ENCODE measurements around the gene RSPRY1.
"Not testable (repeated sequence)": the region's sequence is repeated elsewhere in the genome, so short reads cannot be mapped to it uniquely, and the experiment has no call there.

The RSPRY1 gene

GRCh38 chr16:57270221-57271062 lies 84.3 kb downstream of the RSPRY1 start:
- H3K27ac ChIP-seq: no peak overlapping the region
- no peak for TF ChIP-seq ZFX (IDR thresholded peaks at IDR 0.05; ENCODE audit: borderline replicate concordance)
- no peak for TF ChIP-seq CTCF (IDR thresholded peaks at IDR 0.05)

- H3K27ac ChIP-seq: no peak overlapping the region
- TF ChIP-seq CTCF (IDR thresholded peaks at IDR 0.05) (no peak), ZFX (IDR thresholded peaks at IDR 0.05; ENCODE audit: borderline replicate concordance) (no peak)
Measured at GRCh38 chr16:57271063-57271345, 84.9 kb downstream of the RSPRY1 start.

- no peak overlapping the region for H3K27ac ChIP-seq
- TF ChIP-seq ZFX (IDR thresholded peaks at IDR 0.05; ENCODE audit: borderline replicate concordance) (no peak), CTCF (IDR thresholded peaks at IDR 0.05) (no peak)
Measured at GRCh38 chr16:57271867-57272495, 85.9 kb downstream of the RSPRY1 start.

- TF ChIP-seq ZFX (IDR thresholded peaks at IDR 0.05; ENCODE audit: borderline replicate concordance) (no peak), CTCF (IDR thresholded peaks at IDR 0.05) (no peak)
- no peak overlapping the region for H3K27ac ChIP-seq
Measured at GRCh38 chr16:57273359-57273758, 87.2 kb downstream of the RSPRY1 start.

DNA sequence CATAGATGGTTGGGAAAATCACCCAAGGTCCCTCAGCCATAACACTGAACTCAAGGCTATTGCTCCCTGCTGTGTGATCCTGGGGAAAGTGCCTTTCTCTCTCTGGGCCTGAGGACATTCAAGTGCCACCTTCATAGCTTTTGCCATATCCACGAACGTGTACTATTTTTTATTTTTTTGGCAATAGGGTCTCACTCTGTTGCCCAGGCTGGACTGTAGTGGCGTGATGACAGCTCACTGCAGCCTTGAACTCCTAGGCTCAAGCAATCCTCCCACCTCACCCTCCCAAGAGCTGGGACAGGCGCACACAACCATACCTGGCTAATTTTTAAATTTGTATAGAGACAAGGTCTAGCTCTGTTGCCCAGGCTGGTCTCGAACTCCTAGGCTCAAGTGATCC lies 87.7 kb downstream of the RSPRY1 start:
- TF ChIP-seq ZFX (IDR thresholded peaks at IDR 0.05; ENCODE audit: borderline replicate concordance) (no peak), CTCF (IDR thresholded peaks at IDR 0.05) (no peak)
- H3K27ac ChIP-seq: no peak overlapping the region

DNA sequence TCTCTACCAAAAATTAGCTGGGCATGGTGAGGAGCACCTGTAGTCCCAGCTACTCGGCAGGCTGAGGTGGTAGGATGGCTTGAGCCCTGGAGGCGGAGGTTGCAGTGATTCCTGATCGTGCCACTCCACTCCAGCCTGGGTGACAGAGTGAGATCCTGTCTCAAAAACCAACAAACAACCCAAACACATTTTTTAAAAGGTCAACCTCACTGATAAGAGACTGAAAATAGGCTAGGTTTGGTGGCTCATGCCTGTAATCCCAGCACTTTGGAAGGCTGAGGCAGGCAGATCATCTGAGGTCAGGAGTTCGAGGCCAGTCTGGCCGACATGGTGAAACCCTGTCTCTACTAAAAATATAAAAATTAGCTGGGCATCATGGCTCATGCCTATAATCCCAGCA lies 89.8 kb downstream of the RSPRY1 start:
- not testable (repeated sequence) for H3K27ac ChIP-seq

- no peak overlapping the region for H3K27ac ChIP-seq
- TF ChIP-seq CTCF (IDR thresholded peaks at IDR 0.05): no peak
- no peak for TF ChIP-seq ZFX (IDR thresholded peaks at IDR 0.05; ENCODE audit: borderline replicate concordance)
Measured at GRCh38 chr16:57276596-57276995, 90.5 kb downstream of the RSPRY1 start.
